Activated naive CD4-positive, alpha-beta T cell treated with anti-CD3 and anti-CD28 coated beads, Interleukin-2, amount 10 ng/mL, durations not matched to agents 5 hours and 36 hours (primary cell): ENCODE results near the gene NANOS2. TPM values are rescaled to one million over a fixed set of nuclear protein-coding genes. Genes with fewer than 3 reads are reported as not detected.

Experiments used
- total RNA-seq, 2 experiments: library from RNA; stranded (reverse); gene quantifications; one replicate each; pipeline ENCODE4 v1.2.3, GENCODE V29; 2021

The NANOS2 gene
- not detected for total RNA-seq

DNA sequence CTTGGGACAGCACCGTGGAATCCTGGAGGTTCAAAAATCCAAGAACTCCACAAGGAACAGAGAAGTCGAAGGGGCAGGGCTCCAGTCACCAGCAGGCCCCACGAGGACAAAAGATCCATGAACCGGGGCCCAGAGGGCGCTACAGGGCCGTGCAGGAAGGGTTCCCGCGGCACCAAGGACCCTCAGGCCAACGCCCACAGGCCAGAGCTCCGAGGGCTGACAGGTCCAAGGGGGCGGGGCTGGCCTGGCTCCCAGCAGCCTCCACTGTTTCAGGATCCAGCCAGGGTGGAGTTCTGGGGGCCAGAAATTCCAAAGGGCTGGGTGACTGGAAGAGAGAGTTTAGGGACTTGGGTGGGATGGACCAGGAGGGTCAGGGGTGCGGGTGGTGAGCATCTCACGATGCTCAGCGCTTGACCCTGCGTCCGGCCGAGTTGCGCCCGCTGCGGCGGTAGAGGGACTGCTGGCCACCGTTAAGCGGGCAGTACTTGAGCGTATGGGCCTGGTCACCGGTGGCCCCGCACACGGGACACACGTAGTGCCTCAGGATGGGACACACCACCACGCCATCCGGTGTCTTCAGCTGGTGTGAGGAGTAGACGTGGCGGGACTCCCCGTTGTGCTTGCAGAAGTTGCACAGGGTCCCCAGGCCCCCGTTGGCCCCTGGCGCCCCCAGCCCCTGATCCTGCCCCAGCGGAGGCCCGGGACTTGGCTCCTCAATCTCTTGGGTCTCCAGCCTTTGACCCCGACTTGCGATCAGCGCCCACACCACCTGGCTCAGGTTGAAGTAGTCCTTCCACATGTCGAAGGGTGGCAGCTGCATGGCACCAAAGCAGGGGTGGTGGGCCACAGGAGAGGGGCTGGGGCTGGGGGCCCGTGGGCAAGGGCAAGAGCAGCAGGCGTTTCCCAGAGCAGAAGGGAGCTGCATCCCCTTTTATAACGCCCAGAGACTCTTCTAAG lies at the start of gene NANOS2:
Gene NANOS2, minus strand, starts transcription at position 905 of the 957 bp plus-strand sequence. Its CDS starts 85 bp downstream, at position 820.

DNA sequence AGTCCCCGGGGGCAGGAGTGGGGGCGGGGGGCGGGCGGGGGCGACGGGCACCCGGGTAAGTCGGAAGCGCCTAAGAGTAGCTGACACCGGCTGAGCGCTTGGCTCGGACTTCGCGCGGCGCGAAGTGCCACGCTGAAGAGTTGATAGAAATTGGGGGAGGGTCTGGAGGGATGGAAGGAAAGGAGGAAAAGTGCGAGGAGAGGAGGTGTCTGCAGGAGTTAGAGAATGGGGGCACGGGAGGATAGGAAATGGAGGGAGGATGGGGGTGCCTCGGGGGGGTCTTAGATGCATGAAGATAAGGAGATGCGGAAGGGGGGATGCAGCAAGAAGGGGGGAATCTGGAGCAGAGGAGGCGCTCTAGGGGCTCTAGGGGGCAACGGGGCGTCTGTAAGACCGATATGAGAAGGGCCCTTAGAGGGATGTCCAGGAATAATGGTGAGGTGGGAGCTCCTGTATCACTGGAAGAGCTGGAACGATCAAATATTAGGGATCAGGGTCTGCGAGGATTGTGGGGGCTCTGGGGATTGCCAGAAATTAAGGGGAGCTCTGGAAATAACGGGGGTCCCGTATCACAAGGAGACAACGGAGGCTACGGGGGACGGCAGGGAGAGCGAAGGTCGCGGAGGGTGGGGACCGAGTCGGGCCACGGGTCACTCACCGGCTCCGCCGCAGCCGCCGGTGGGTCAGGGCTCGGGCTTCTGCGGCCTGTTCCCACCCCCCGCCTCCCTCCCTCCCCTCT lies 12.5 kb downstream of the NANOS2 start, which contains the start of gene MYPOP:
Gene MYPOP, minus strand, starts transcription at position 702 of the 739 bp plus-strand sequence. CDS start 840 bp downstream, outside the sequence.

DNA sequence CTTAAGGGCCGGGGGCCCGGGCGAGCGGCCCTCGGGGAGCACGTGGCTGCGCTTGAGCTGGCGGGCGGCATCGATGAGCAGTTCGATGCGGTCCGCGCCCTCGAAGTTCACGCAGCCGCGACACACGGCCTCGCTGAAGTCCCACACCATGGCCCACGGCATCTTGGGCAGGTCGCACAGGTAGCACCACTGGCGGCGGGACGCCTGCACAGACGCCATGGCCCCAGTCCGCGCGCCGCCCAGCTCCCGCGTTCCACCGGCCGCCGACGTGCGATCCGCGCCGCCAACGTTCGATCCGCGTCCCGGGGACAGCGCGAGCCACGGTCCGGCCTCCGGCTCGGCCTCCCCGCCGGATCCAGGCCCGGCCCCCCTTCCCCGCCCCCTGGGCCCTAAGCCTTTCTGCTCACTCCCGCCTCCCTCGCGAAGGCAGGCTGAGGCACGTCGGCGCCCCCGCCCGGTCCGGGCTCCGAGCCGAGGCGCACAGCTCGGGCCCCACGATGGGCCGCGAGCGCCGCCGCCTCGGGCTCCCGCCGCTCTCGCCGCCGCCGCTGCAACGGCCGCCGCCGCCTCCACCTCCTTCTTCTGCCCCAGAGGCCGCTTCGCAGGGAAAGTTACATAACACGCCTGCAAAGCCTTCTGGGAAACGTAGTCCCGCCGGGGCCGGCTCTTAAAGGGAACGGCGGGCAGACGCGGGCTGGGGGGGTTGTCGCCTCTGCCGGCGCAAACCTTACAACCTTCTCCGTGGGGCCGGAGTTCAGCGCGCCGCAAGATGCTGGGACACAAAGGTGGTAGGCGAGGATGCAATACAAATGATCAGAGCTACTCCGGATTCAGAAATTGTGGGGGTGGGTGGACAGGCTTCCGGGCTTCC lies 28.8 kb downstream of the NANOS2 start, which contains the start of gene IRF2BP1:
Gene IRF2BP1, minus strand, starts transcription at position 586 of the 871 bp plus-strand sequence. Its CDS starts 367 bp downstream, at position 219.

DNA sequence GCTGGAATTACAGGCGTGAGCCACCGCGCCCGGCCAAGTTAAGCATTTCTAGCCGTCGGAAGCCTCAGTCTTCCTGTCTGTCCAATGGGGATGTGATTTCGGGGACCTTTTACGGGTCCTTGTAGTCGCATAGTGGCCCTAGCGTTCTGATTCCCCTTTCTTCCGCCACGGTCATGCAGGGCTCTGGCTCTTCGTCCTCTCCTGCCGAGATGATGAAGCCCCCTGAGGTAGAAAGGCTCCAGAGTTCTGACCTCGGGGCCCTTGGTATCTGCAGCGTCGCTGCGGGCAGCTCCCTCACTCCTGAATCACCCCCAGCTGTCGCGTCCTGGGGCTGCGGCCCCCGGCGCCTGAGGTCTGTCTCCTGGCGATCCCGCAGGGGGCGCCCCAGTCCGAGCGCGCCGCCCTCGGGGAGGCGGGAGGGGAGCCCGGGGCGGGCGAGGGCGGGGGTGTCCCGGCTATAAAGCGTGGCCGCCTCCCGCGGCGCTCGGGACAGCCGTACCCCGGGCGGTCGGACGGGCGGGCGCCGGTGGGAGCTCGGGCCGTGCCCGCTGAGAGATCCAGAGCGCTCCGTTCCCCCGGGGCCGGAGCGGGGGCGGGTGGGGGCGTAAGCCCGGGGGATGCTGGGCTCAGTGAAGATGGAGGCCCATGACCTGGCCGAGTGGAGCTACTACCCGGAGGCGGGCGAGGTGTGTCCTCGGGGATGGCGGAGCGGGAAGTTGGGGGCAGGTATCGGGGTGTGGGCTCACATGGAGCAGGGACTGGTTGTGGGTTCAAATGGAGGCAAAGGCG lies 50.5 kb downstream of the NANOS2 start, which contains the start of gene FOXA3:
Gene FOXA3, plus strand, starts transcription at position 487 of the 789 bp plus-strand sequence. Its CDS starts 131 bp downstream, at position 618.

Other genes with a start within 250 kb of the NANOS2 start
- gene GIPR, start 246.6 kb downstream of the NANOS2 start, total RNA-seq, result 1 to 10 TPM; 4.2 to 4.8 TPM
- 100 to 1,000 TPM; 575 to 607 TPM for gene SNRPD2, start 222.8 kb downstream of the NANOS2 start, total RNA-seq
- 1 to 10 TPM; 6.7 to 8.4 TPM for gene QPCTL, start 222.1 kb downstream of the NANOS2 start, total RNA-seq
- 10 to 100 TPM; 33.6 to 40.3 TPM for gene FBXO46, start 183.9 kb downstream of the NANOS2 start, total RNA-seq
- gene MEIOSIN, start 181.3 kb downstream of the NANOS2 start, total RNA-seq, result not detected
- 1 to 10 TPM; 1.0 to 1.2 TPM for gene SIX5, start 145.5 kb downstream of the NANOS2 start, total RNA-seq
- 10 to 100 TPM; 24.8 to 27.0 TPM for gene DMPK, start 132.3 kb downstream of the NANOS2 start, total RNA-seq
- gene DMWD, start 121.9 kb downstream of the NANOS2 start, total RNA-seq, result 10 to 100 TPM; 46.7 to 47.1 TPM
- gene RSPH6A, start 99.5 kb downstream of the NANOS2 start, total RNA-seq, result under 1 TPM; 0.28 to 0.34 TPM
- gene SYMPK, start 51.6 kb downstream of the NANOS2 start, total RNA-seq, result 10 to 100 TPM; 78.7 to 83.3 TPM
- not detected for gene FOXA3, start 50.5 kb downstream of the NANOS2 start, total RNA-seq
- 10 to 100 TPM; 20.2 to 20.8 TPM for gene IRF2BP1, start 28.6 kb downstream of the NANOS2 start, total RNA-seq
- 10 to 100 TPM; 10.1 to 10.8 TPM for gene MYPOP, start 12.2 kb downstream of the NANOS2 start, total RNA-seq
- gene NOVA2, start 59.1 kb upstream of the NANOS2 start, total RNA-seq, result under 1 TPM; 0.17 to 0.18 TPM
- 10 to 100 TPM; 26.9 to 27.9 TPM for gene CCDC61, start 80.7 kb upstream of the NANOS2 start, total RNA-seq
- not detected for gene PGLYRP1, start 108.3 kb upstream of the NANOS2 start, total RNA-seq
- gene IGFL4, start 126.2 kb upstream of the NANOS2 start, total RNA-seq, result not detected
- gene IGFL3, start 209.9 kb upstream of the NANOS2 start, total RNA-seq, result not detected
- gene IGFL2, start 233.5 kb upstream of the NANOS2 start, total RNA-seq, result not detected